ACHN (cell line): ENCODE data around the gene TMED3.

Experiments
- DNase-seq: peaks from one replicate; pipeline ENCODE4 v3.0.0-alpha.2; 2015
- in situ Hi-C: cut with HindIII; loops from 2 replicates; pipeline ENCODE4 v1.10.0; 2017; ENCODE audit warnings: low sequenced_read_pairs, low pct_ligation_motif_present, low pct_unique_long_range_greater_than_20kb

The TMED3 gene

GRCh38 chr15:79366691-79367090 is 55.8 kb downstream of the TMED3 start:
- in situ Hi-C loops = no loop called here
- DNase-seq = no peak

- no peak for DNase-seq
- in situ Hi-C loops = no loop called here
These were observed 59.8 kb downstream of the TMED3 start for GRCh38 chr15:79370716-79371115.

- DNase-seq = no peak
- in situ Hi-C loops = no loop called here
These were observed 60.7 kb downstream of the TMED3 start for GRCh38 chr15:79371591-79371990.

GRCh38 chr15:79372428-79372827 is 61.5 kb downstream of the TMED3 start:
- in situ Hi-C loops = no loop called here

More at GRCh38 chr15:79372428-79372827, 61.5 kb downstream of the TMED3 start:
- no peak for DNase-seq
